Right hindlimb (tissue), 1 donor: ENCODE measurements around the gene PDHX.
"Not testable (repeated sequence)": the region's sequence is repeated elsewhere in the genome, so short reads cannot be mapped to it uniquely, and the experiment has no call there.

Source experiments
- DNase-seq: peaks from one replicate; pipeline ENCODE4 v3.0.0-alpha.2; 2018

PDHX gene

GRCh38 chr11:35023940-35024339, 107.5 kb downstream of the PDHX start:
- DNase-seq, result not testable (repeated sequence)

- not testable (repeated sequence) for DNase-seq
Measured at GRCh38 chr11:35028007-35028406, 111.6 kb downstream of the PDHX start.

DNA sequence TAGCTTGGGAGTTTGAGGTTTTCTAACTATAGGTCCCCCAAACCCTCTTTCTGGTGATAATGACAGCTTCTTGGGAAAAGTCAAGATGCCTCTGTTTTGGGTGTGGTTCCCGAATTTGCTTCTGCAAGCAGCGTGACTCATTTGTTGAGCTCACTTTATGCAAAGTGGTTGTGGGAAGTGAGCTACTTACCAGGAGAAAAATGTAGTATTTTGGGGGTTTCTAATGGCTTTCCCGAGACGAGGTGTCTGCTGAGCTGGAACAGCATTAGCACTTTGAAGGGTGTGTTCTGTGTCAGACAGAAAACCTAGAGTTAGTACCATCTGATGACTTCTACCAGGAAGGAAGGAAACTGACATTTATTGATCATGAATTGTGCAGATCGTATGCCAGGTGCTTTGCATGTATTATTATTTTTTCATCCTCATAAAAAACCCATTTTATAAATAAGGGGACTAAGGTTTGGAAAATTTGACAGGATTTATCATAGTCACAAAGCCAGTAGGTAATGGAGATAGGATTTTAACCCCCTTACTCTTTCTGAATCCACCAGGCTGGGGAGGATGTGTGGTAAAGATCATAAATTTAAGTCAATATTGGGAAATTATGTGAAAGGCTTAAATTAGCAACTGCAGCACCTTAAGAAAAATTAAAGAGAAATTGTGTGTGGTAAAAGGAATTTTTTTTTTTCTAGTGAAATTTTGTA, 113.7 kb downstream of the PDHX start:
- DNase-seq, result no peak

DNA sequence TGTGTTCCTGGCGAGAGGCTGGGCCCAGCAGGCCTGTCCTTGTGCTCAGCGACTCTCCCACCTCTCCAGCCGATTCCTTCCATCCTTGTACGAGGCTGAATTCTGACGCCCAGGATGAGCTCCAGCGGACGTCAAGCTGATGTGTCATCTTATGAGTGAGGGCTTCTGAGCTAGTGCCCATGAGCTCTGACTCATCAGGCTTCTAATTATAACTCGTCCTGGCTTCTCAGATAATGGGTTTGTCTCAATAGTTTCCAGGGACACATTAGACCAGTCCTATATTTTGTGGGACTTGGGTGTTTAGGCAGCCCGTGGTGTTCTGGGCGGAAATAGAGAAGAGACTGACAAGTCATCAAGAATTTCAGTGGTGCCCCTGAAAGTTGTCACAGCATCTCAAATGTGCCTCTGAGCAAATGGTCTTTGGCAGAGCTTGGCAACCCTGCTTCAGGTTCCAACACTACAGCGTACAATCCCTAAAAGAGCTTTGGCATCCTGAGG, 114.3 kb downstream of the PDHX start:
- peak; percentile 34 for DNase-seq

DNA sequence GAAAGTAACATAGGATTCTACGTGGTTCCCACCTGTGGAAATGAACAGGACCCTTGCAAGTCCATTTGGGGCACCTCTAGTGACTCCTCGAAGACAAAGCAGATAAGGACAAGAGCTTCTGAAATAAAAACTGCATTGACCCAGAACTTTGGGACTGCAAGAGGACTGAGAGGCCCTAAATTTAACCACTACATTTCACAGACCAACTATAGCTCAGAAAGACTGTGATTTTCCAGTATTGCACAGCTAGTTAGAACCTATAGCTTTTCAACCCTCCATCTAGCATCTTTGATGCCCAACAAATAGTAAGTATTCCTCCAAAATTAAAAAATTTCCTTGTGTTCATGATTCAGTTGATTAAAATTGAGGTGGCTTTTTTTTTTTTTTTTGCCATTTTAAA, 114.9 kb downstream of the PDHX start:
- DNase-seq, result no peak

DNA sequence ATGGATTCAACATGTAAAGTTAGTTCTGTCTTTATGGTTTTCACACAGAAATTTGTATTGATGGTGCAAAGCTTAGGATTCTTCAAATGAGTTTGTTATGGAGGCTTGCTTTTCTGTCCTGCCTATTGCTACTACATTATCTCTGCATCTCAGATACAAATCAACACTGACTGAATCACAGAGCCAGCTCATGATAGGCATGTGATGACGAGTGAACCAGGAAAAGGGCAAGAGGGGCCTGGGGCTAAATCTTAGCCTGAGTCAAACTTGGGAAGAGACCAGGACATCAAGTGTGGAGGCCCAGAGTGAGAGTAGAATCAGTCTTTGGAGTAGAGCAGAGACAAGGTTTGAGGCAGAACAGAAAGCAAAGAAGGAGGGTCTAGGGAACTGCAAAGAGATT, 115.4 kb downstream of the PDHX start:
- no peak for DNase-seq

DNA sequence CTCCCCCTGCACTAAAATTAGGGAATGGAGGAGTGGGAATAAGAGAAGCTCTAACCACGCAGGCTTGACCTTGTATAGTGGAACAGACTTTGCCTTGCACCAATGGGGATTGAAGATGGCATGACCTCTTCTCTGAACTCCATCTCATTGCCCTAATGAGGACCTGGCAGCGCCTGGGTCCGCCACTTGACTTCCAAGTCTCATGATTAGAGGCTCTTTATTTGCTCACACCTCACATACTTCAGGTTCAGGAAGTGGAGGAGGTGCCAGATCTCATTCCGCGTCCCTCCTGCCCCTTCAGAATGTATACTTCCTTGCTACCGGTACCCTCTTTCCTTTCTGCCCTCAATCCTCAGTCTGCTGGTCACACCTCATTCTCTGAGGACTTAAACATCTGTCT, 116.6 kb downstream of the PDHX start:
- no peak for DNase-seq

GRCh38 chr11:35034401-35034800, 118.0 kb downstream of the PDHX start:
- no peak for DNase-seq

DNA sequence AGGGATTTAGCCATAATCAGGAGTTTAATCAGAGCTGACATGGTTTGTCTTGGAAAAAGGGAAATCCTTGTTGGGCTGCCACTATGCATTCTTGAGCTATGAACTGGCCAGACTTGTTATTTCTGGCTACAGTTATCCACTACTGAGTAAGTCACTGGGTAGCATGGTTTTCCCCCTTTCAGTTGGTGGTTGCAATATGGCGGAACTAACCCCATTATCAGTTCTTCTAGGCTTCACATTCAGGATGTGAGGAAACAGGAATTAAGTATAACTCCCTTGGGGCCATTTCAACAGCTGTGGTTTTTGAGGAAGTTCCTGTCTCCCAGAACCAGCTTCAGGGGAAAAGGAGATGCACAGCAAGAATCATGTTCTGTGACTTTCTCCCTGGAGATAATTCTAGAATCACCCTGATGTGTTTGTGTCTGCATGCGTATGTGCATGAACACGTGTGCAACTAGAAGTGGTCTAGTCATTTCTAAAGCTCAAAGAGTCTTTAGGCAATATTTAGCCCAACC, 119.5 kb downstream of the PDHX start:
- DNase-seq, result no peak

- DNase-seq, result no peak
Measured at GRCh38 chr11:35036639-35037038, 120.2 kb downstream of the PDHX start.

DNA sequence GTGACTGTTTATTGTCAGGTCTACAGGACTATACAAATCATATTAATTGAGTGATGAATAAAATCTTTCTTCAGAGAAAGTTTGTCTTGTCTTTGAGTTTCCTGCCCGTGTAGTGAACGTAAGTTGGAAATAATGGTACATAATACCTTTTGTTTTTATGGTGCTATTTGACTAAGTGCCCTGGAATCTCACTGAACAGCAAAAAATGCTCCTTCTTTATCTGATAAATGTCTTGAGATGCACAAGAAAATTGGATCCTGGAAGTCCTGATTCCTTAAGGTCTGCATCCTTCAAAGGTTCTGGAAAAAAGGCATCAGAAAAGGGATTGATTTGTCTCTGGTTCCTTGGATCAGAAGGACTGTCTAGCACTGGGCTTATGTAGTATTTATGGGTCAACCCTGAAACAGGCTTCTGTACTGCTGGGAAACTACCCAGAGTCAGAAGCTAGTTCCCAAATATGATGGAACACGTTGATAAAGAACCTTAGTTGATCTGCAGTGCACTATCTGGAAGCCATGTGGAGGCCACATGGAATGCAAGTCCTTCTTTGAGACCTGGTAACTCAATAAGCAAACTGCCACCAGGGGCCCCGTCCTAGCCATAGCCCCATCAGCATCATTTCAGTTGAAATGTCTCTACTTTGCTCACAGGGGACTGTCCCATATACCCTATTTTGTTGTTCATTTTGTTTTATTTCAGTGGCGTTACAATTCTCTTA, 122.0 kb downstream of the PDHX start:
- DNase-seq, result no peak

- no peak for DNase-seq
Measured at GRCh38 chr11:35039076-35039475, 122.7 kb downstream of the PDHX start.

- no peak for DNase-seq
Measured at GRCh38 chr11:35040221-35040942, 124.0 kb downstream of the PDHX start.

DNA sequence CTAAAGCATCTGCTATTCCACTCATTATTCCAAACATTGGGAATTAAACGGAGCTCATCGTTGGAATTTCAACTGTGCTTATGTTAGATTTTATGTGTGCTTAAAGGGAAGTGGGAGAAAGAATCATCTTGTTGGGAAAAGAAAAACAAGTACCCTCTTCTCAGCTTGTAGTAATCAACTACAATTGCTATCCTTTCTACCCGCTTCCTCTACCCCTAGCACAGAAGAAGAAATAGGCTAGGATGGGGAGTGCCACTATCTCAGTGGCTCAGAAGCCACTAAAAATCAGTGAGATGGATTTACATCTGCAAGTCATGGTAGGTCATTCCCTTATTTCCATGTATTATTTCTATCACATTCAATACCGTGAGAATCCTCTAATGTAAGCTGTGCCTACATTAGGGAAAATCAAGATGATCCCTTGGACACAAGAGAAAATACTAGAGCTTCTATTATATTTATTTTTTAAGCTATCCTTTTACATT, 124.7 kb downstream of the PDHX start:
- no peak for DNase-seq

DNA sequence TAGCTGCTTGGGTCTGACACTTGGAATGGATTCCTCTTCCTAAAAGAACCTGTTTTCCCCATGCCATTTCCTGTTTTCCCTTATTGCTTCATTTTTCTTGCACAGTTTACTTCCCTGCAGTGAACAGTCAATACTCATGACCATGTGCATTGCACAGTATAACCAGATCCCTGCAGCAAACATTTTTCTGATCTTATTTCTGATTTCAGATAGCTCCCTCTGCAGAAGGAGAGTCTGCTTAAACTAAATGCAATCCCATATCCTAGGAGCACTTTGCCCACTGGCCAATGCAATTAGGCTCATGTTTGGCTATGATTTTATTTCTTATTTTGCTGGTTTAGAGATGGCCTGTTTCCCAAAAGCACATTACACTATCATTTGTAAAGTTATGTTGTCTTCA, 125.8 kb downstream of the PDHX start:
- DNase-seq, result no peak

- DNase-seq, result no peak
Measured at GRCh38 chr11:35042913-35043312, 126.5 kb downstream of the PDHX start.

- DNase-seq, result no peak
Measured at GRCh38 chr11:35043936-35044335, 127.5 kb downstream of the PDHX start.

GRCh38 chr11:35045236-35045820, 128.9 kb downstream of the PDHX start:
- DNase-seq, result no peak
